ENCODE results near the gene TNK2.

The TNK2 gene

DNA sequence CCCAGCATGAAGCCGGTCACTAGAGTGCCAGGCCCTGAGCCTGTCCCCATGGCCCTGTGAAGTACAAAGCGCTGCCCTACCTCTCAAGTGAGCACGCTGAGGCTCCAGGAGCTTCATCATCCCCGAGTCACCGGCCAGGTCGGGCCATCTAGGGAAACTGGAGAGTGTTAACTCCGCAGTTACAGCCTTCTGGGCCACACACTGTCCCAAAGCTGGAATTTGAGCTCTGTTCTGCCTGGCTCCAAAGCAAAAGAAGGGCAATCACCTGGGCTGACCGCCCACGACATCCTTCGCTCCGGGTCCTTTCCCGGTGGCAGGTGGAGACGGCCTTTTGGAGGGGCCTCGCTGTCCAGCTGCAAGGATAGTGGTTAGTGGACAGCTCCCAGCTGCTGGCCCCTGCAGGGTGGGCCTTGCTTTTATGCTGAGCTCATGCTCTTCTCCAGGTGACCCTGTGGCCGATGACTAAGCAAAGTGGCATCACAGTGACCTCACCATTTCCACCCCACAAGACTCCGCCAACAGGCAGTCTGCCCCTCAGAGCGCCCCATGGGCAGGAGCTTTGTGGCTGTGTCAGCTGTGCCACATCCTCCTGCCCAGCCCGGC is 93.1 kb downstream of the TNK2 start:
- DNase-seq: no peak

- no peak for DNase-seq
These were observed 94.3 kb downstream of the TNK2 start for GRCh38 chr3:195813916-195814640.

Measured in activated CD8-positive, alpha-beta memory T cell treated with anti-CD3 and anti-CD28 coated beads, Interleukin-2, amount 50 U/mL, for 4 hours (primary cell).